Smooth muscle cell (in vitro differentiated cells): Measurements from ENCODE around the gene MYRF. TPM values are rescaled to one million over a fixed set of nuclear protein-coding genes. Genes with fewer than 3 reads are reported as not detected.

Experiments used
- DNase-seq: peaks from one replicate; lab custom pipeline; 2025; ENCODE audit not compliant: unreplicated experiment; lab: John Stamatoyannopoulos, UW
- H2AFZ ChIP-seq: fragments of 200-600 bp; sonication (generic); 2 replicates; pipeline ENCODE4 v1.6.0; 2016; ENCODE audit warnings: antibody characterized with exemption, low read depth, mild to moderate bottlenecking
- H3F3A ChIP-seq: fragments of 200-600 bp; sonication (generic); 2 replicates; pipeline ENCODE4 v1.6.0; 2017; ENCODE audit warnings: antibody characterized with exemption, low read depth
- H3K27ac ChIP-seq: fragments of 200-600 bp; sonication (generic); 2 replicates; pipeline ENCODE4 v1.5.1; 2016; ENCODE audit warnings: low read depth, mild to moderate bottlenecking
- H3K27me3 ChIP-seq: fragments of 200-600 bp; sonication (generic); 2 replicates; pipeline ENCODE4 v1.6.1; 2016; ENCODE audit warnings: low read depth, mild to moderate bottlenecking
- H3K36me3 ChIP-seq: fragments of 200-600 bp; sonication (generic); 2 replicates; pipeline ENCODE4 v1.5.1; 2016; ENCODE audit warnings: low read depth
- H3K4me1 ChIP-seq: fragments of 200-600 bp; sonication (generic); 2 replicates; pipeline ENCODE4 v1.5.1; 2016; ENCODE audit warnings: low read depth
- H3K4me2 ChIP-seq: fragments of 200-600 bp; sonication (generic); 2 replicates; pipeline ENCODE4 v1.6.0; 2016; ENCODE audit warnings: mild to moderate bottlenecking
- H3K4me3 ChIP-seq: fragments of 200-600 bp; sonication (generic); 2 replicates; pipeline ENCODE4 v1.5.1; 2016; ENCODE audit warnings: mild to moderate bottlenecking
- H3K79me2 ChIP-seq: fragments of 200-600 bp; sonication (generic); 2 replicates; pipeline ENCODE4 v1.6.0; 2016; ENCODE audit warnings: low read depth, mild to moderate bottlenecking
- H3K9ac ChIP-seq: fragments of 200-600 bp; sonication (generic); 2 replicates; pipeline ENCODE4 v1.6.0; 2016; ENCODE audit warnings: low read depth
- H3K9me3 ChIP-seq: fragments of 200-600 bp; sonication (generic); replicated peaks from 2 replicates; pipeline ENCODE4 v1.5.1; 2016; ENCODE audit warnings: low read depth
- H4K20me1 ChIP-seq: fragments of 200-600 bp; sonication (generic); 2 replicates; pipeline ENCODE4 v1.6.0; 2016; ENCODE audit warnings: low read depth
- CTCF ChIP-seq: fragments of 200-600 bp; sonication (generic); IDR thresholded peaks from 2 replicates; pipeline ENCODE4 v1.5.1; 2017; ENCODE audit warnings: borderline replicate concordance, mild to moderate bottlenecking, antibody characterized with exemption; ENCODE audit not compliant: insufficient read depth, poor library complexity, severe bottlenecking
- WGBS: methylation state at CpG from one replicate; pipeline ENCODE4 v1.1.7; 2016; ENCODE audit warnings: low lambda C conversion rate; 5-methylcytosine and 5-hydroxymethylcytosine counted together
- polyA plus RNA-seq: library from polyadenylated mRNA; unstranded; fragments of >200 nt; fragmentation: Nextera tagmentation; extraction: Ambion mirVana; gene quantifications from 2 replicates; pipeline ENCODE4 v1.2.1, GENCODE V29; 2016
- total RNA-seq: library from RNA; depleted of rRNA; stranded (reverse); fragments of >200 nt; gene quantifications from 2 replicates; pipeline ENCODE4 v1.2.3, GENCODE V29; 2014

The MYRF gene
- total and polyA plus RNA-seq, 2 experiments from 2014 or later: 11.1 to 13.7 TPM

DNA sequence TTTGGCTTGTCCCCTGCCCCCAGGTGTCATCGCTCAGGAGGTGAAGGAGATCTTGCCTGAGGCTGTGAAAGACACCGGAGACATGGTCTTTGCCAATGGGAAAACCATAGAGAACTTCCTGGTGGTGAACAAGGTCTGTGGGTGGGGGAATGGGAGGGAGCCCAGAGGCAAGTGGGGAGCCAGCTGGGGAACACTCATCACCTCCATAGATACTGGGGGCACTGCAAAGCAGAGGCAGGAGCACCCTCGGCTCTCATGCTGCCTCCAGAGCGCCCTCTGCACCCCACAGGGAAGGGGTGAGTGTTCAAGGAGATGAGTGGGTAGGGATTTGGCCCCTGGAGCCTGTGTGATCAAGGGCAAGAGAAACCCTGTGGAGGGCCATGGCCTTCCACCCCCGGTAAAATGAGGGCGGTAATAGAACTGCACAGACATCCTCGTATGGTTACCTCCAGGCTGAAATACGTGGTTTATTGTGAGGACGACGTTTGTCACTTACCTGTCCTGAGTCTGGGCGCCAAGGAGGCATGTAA, 26.0 kb downstream of the MYRF start:
- Histone ChIP-seq H3K27me3 (no peaks in the 10 kb centered on the region), H3K4me2 (no peak overlapping the region), H3K36me3 (no peaks in the 10 kb centered on the region), H3K9me3 (no peaks in the 10 kb centered on the region), H3K27ac (no peak overlapping the region), H3K4me3 (no peak overlapping the region), H3K79me2 (no peaks in the 10 kb centered on the region), H4K20me1 (peaks cover 2% of the 10 kb centered on the region), H3K9ac (no peak overlapping the region), H3K4me1 (no peaks in the 10 kb centered on the region), H2AFZ (no peak overlapping the region), H3F3A (no peaks in the 10 kb centered on the region)
- TF ChIP-seq CTCF: no peak
- 96% methylated on average over 11 of the region's 11 CpGs for WGBS
- DNase-seq: no peak

DNA sequence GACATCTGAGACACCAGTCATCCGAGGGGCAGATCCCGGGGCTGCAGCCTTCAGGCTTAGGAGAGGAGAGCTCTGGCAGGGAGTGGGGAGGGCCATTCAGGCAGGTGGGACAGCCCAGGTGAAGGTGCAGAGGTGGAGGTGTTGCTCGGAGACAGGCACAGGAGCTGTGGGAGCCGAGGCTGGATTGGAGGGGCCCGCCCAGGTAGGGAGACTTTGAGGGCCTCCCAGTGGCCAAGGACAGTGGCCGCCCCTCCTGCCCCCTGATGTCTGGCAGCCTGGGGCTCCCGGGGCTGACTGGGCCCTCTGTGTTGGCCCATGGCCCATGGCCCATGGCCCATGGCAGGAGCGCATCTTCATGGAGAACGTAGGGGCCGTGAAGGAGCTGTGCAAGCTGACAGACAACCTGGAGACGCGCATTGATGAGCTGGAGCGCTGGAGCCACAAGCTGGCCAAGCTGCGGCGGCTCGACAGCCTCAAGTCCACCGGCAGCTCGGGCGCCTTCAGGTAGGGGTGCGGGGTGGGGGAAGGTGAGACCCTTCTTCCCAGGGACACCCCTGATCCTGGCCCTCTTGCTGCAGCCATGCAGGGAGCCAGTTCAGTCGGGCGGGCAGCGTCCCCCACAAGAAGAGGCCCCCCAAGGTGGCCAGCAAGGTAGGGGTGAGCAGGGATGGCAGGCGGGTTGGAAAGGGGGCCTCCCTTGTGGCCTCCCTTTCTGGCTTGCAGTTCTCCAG, 26.6 kb downstream of the MYRF start:
- Histone ChIP-seq H3K4me1 (no peaks in the 10 kb centered on the region), H3K9me3 (no peaks in the 10 kb centered on the region), H3K36me3 (no peaks in the 10 kb centered on the region), H4K20me1 (peaks cover 6% of the 10 kb centered on the region), H3K4me2 (no peak overlapping the region), H3K79me2 (no peaks in the 10 kb centered on the region), H3K9ac (no peak overlapping the region), H3F3A (no peaks in the 10 kb centered on the region), H3K27me3 (no peaks in the 10 kb centered on the region), H2AFZ (no peak overlapping the region), H3K27ac (no peak overlapping the region), H3K4me3 (no peak overlapping the region)
- no peak for TF ChIP-seq CTCF
- WGBS: 92% methylated on average over 23 of the region's 24 CpGs
- no peak for DNase-seq

GRCh38 chr11:61779666-61780525, 27.5 kb downstream of the MYRF start:
- no peaks in the 10 kb centered on the region for H3F3A ChIP-seq
- no peak overlapping the region for H3K4me3 ChIP-seq
- WGBS: 94% methylated on average over 14 of the region's 14 CpGs
- no peaks in the 10 kb centered on the region for H3K79me2 ChIP-seq
- H3K27me3 ChIP-seq: no peaks in the 10 kb centered on the region
- no peaks in the 10 kb centered on the region for H3K9me3 ChIP-seq
- H3K4me1 ChIP-seq: no peaks in the 10 kb centered on the region
- TF ChIP-seq CTCF: no peak
- H3K4me2 ChIP-seq: no peak overlapping the region
- H4K20me1 ChIP-seq: peaks cover 10% of the 10 kb centered on the region
- DNase-seq: no peak
- H3K9ac ChIP-seq: no peak overlapping the region
- no peaks in the 10 kb centered on the region for H3K36me3 ChIP-seq
- no peak overlapping the region for H3K27ac ChIP-seq
- no peak overlapping the region for H2AFZ ChIP-seq
